SW 1271 (cell line): ENCODE data around the gene PCSK1.

Experiments used
- DNase-seq, 2 experiments: peaks; one replicate each; lab custom pipeline; 2025; lab: John Stamatoyannopoulos, UW

PCSK1 gene

GRCh38 chr5:96433066-96433447 lies at the start of gene PCSK1:
Gene PCSK1 (minus strand): TSS chr5:96433248. CDS start chr5:96433042, 206 bp downstream.
- no peak for DNase-seq

- DNase-seq: no peak
Measured at GRCh38 chr5:96481867-96482266, 48.8 kb upstream of the PCSK1 start.

- no peak for DNase-seq
Measured at GRCh38 chr5:96481009-96481786, 48.1 kb upstream of the PCSK1 start.

- no peak for DNase-seq
Measured at GRCh38 chr5:96478983-96479382, 45.9 kb upstream of the PCSK1 start.

GRCh38 chr5:96476654-96477053 lies 43.6 kb upstream of the PCSK1 start:
- no peak for DNase-seq

- no peak for DNase-seq
Measured at GRCh38 chr5:96474073-96474472, 41.0 kb upstream of the PCSK1 start.

- no peak for DNase-seq
Measured at GRCh38 chr5:96473155-96473554, 40.1 kb upstream of the PCSK1 start.

- no peak for DNase-seq
Measured at GRCh38 chr5:96470785-96471184, 37.7 kb upstream of the PCSK1 start.

- no peak for DNase-seq
Measured at GRCh38 chr5:96468956-96469355, 35.9 kb upstream of the PCSK1 start.

GRCh38 chr5:96463091-96463490 lies 30.0 kb upstream of the PCSK1 start:
- no peak for DNase-seq

- DNase-seq: no peak
Measured at GRCh38 chr5:96459313-96460121, 26.5 kb upstream of the PCSK1 start.

GRCh38 chr5:96458176-96458575 lies 25.1 kb upstream of the PCSK1 start:
- no peak for DNase-seq

GRCh38 chr5:96455789-96456188 lies 22.7 kb upstream of the PCSK1 start:
- no peak for DNase-seq

- DNase-seq: no peak
Measured at GRCh38 chr5:96453394-96453793, 20.3 kb upstream of the PCSK1 start.

GRCh38 chr5:96447949-96448348 lies 14.9 kb upstream of the PCSK1 start:
- DNase-seq: no peak

- DNase-seq: no peak
Measured at GRCh38 chr5:96440185-96440538, 7.1 kb upstream of the PCSK1 start.

- no peak for DNase-seq
Measured at GRCh38 chr5:96439477-96440184, 6.6 kb upstream of the PCSK1 start.

GRCh38 chr5:96434201-96434645 lies 1.2 kb upstream of the PCSK1 start:
- no peak for DNase-seq

GRCh38 chr5:96432216-96433065 lies 607 bp downstream of the PCSK1 start:
- DNase-seq: no peak

GRCh38 chr5:96431376-96432187 lies 1.5 kb downstream of the PCSK1 start:
- no peak for DNase-seq

- DNase-seq: no peak
Measured at GRCh38 chr5:96427824-96428223, 5.2 kb downstream of the PCSK1 start.
